ENCODE results near the gene AHCTF1. TPM values are rescaled to one million over a fixed set of nuclear protein-coding genes. Genes with fewer than 3 reads are reported as not detected.
A peak's percentile ranks its signal among the peaks of the same experiment; 100 is the strongest.
"Not testable (repeated sequence)": the region's sequence is repeated elsewhere in the genome, so short reads cannot be mapped to it uniquely, and the experiment has no call there.

Gene AHCTF1
- total and polyA plus RNA-seq, 2 donors (not counting 1 experiment from before 2014, with no cell fraction given): 15.8 to 30.6 TPM

- Histone ChIP-seq H3K79me2 (ENCODE audit: control insufficient read depth, insufficient read depth, low read length) (no peaks in the 10 kb centered on the region), H4K20me1 (ENCODE audit: control insufficient read depth, extremely low read depth, insufficient read depth, low read length) (no peaks in the 10 kb centered on the region), H3K9me3 (ENCODE audit: control insufficient read depth, insufficient read depth, low read depth, low read length) (no peaks in the 10 kb centered on the region), H3K36me3 (ENCODE audit: control insufficient read depth, insufficient read depth, low read length) (no peaks in the 10 kb centered on the region), H3K9ac (ENCODE audit: insufficient read depth, low read length) (no peak overlapping the region), H3K27ac (ENCODE audit: insufficient read depth, low read length) (no peak overlapping the region), H3K4me1 (ENCODE audit: control insufficient read depth, extremely low read depth, insufficient read depth, low read length) (no peaks in the 10 kb centered on the region), H2AFZ (ENCODE audit: low read length) (no peak overlapping the region), H3K27me3 (ENCODE audit: control insufficient read depth, insufficient read depth, low read length) (peaks cover 8% of the 10 kb centered on the region), H3K4me2 (ENCODE audit: extremely low read depth, insufficient read depth, low read length) (no peak overlapping the region), H3K4me3 (replicated peaks in 1 of 4; ENCODE audit: control extremely low read depth in 1 of 4, insufficient read depth in 1 of 4, low read depth in 3 of 4, low read length in 4 of 4) (no peak overlapping the region)
- TF ChIP-seq EZH2 (IDR thresholded peaks at IDR 0.05; ENCODE audit: low read length, missing control alignments): no peak
- DNase-seq (ENCODE audit: low read depth in 2 of 2): no peak
These were observed 116.9 kb downstream of the AHCTF1 start for GRCh38 chr1:246814890-246815289.

DNA sequence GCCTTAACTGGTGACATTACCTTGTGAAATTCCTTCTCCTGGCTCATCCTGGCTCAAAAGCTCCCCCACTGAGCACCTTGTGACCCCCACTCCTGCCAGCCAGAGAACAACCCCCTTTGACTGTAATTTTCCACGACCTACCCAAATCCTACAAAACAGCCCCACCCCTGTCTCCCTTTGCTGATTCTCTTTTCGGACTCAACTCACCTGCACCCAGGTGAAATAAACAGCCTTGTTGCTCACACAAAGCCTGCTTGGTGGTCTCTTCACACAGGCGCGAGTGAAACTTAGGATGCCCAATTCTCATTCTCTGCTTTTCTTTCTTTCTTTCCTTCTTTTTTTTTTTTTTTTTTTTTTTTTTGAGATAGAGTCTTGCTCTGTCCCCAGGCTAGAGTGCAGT is 118.4 kb downstream of the AHCTF1 start:
- not testable (repeated sequence) for H3K27ac ChIP-seq (ENCODE audit: insufficient read depth, low read length); H3K9ac ChIP-seq (ENCODE audit: insufficient read depth, low read length); H4K20me1 ChIP-seq (ENCODE audit: control insufficient read depth, extremely low read depth, insufficient read depth, low read length); H3K4me2 ChIP-seq (ENCODE audit: extremely low read depth, insufficient read depth, low read length); H3K4me3 ChIP-seq (replicated peaks in 1 of 4; ENCODE audit: control extremely low read depth in 1 of 4, insufficient read depth in 1 of 4, low read depth in 3 of 4, low read length in 4 of 4); H2AFZ ChIP-seq (ENCODE audit: low read length); DNase-seq (ENCODE audit: low read depth in 2 of 2); H3K27me3 ChIP-seq (ENCODE audit: control insufficient read depth, insufficient read depth, low read length); H3K9me3 ChIP-seq (ENCODE audit: control insufficient read depth, insufficient read depth, low read depth, low read length); H3K79me2 ChIP-seq (ENCODE audit: control insufficient read depth, insufficient read depth, low read length); H3K36me3 ChIP-seq (ENCODE audit: control insufficient read depth, insufficient read depth, low read length); H3K4me1 ChIP-seq (ENCODE audit: control insufficient read depth, extremely low read depth, insufficient read depth, low read length)

DNA sequence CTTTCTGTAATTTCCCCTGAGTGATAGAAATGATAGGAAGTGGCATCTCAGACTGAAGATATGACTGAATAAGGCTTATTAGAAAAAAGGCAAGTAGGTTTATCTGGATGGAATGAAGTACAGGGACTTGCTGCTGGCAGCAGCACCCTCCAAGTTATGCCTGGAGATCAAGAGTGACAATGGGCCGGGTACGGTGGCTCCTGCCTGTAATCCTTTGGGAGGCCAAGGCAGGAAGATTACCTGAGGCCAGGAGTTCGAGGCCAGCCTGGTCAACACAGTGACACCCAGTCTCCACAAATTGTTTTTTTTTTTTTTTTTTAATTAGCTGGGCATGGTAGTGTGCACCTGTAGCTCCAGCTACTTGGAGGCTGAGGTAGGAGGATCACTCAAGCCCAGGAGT is 119.8 kb downstream of the AHCTF1 start:
- Histone ChIP-seq H4K20me1 (ENCODE audit: control insufficient read depth, extremely low read depth, insufficient read depth, low read length) (no peaks in the 10 kb centered on the region), H3K79me2 (ENCODE audit: control insufficient read depth, insufficient read depth, low read length) (no peaks in the 10 kb centered on the region), H3K27me3 (ENCODE audit: control insufficient read depth, insufficient read depth, low read length) (peaks cover 8% of the 10 kb centered on the region), H3K4me3 (replicated peaks in 1 of 4; ENCODE audit: control extremely low read depth in 1 of 4, insufficient read depth in 1 of 4, low read depth in 3 of 4, low read length in 4 of 4) (no peak overlapping the region), H3K9me3 (ENCODE audit: control insufficient read depth, insufficient read depth, low read depth, low read length) (no peaks in the 10 kb centered on the region), H3K27ac (ENCODE audit: insufficient read depth, low read length) (no peak overlapping the region), H3K4me2 (ENCODE audit: extremely low read depth, insufficient read depth, low read length) (no peak overlapping the region), H3K4me1 (ENCODE audit: control insufficient read depth, extremely low read depth, insufficient read depth, low read length) (no peaks in the 10 kb centered on the region), H3K9ac (ENCODE audit: insufficient read depth, low read length) (no peak overlapping the region), H2AFZ (ENCODE audit: low read length) (no peak overlapping the region), H3K36me3 (ENCODE audit: control insufficient read depth, insufficient read depth, low read length) (no peaks in the 10 kb centered on the region)
- no peak for DNase-seq (ENCODE audit: low read depth in 2 of 2)
- no peak for TF ChIP-seq EZH2 (IDR thresholded peaks at IDR 0.05; ENCODE audit: low read length, missing control alignments)
- TF ChIP-seq CTCF (conservative IDR thresholded peaks at IDR 0.05 in 1 of 2, IDR thresholded peaks at IDR 0.05 in 1 of 2; ENCODE audit: low read depth in 1 of 2, low read length in 2 of 2): no peak

GRCh38 chr1:246809473-246809872 is 122.3 kb downstream of the AHCTF1 start:
- TF ChIP-seq EZH2 (IDR thresholded peaks at IDR 0.05; ENCODE audit: low read length, missing control alignments) (no peak), CTCF (conservative IDR thresholded peaks at IDR 0.05 in 1 of 2, IDR thresholded peaks at IDR 0.05 in 1 of 2; ENCODE audit: low read depth in 1 of 2, low read length in 2 of 2) (peak in 1 of 2 donors; percentile 8)
- no peak overlapping the region for H3K4me2 ChIP-seq (ENCODE audit: extremely low read depth, insufficient read depth, low read length)
- no peak overlapping the region for H3K9ac ChIP-seq (ENCODE audit: insufficient read depth, low read length)
- DNase-seq (ENCODE audit: low read depth in 2 of 2): no peak
- H3K27ac ChIP-seq (ENCODE audit: insufficient read depth, low read length): no peak overlapping the region
- H3K79me2 ChIP-seq (ENCODE audit: control insufficient read depth, insufficient read depth, low read length): no peaks in the 10 kb centered on the region
- H3K9me3 ChIP-seq (ENCODE audit: control insufficient read depth, insufficient read depth, low read depth, low read length): no peaks in the 10 kb centered on the region
- peaks cover 3% of the 10 kb centered on the region for H3K27me3 ChIP-seq (ENCODE audit: control insufficient read depth, insufficient read depth, low read length)
- H2AFZ ChIP-seq (ENCODE audit: low read length): no peak overlapping the region
- H4K20me1 ChIP-seq (ENCODE audit: control insufficient read depth, extremely low read depth, insufficient read depth, low read length): no peaks in the 10 kb centered on the region
- no peak overlapping the region for H3K4me3 ChIP-seq (replicated peaks in 1 of 4; ENCODE audit: control extremely low read depth in 1 of 4, insufficient read depth in 1 of 4, low read depth in 3 of 4, low read length in 4 of 4)
- no peaks in the 10 kb centered on the region for H3K4me1 ChIP-seq (ENCODE audit: control insufficient read depth, extremely low read depth, insufficient read depth, low read length)
- no peaks in the 10 kb centered on the region for H3K36me3 ChIP-seq (ENCODE audit: control insufficient read depth, insufficient read depth, low read length)
